GM18498 (cell line): ENCODE data around the gene SFXN4.
A peak's percentile ranks its signal among the peaks of the same experiment; 100 is the strongest.
"Not testable (repeated sequence)": the region's sequence is repeated elsewhere in the genome, so short reads cannot be mapped to it uniquely, and the experiment has no call there.

Experiments
- ATAC-seq: cut with Tn5 transposase; IDR thresholded peaks from one replicate; pipeline ENCODE4 v1.9.1; 2021; ENCODE audit warnings: mild to moderate bottlenecking, moderate library complexity; ENCODE audit not compliant: unreplicated experiment

The SFXN4 gene

GRCh38 chr10:119113751-119114732 lies 51.5 kb downstream of the SFXN4 start:
- ATAC-seq: no peak

GRCh38 chr10:119112056-119112455 lies 53.5 kb downstream of the SFXN4 start:
- no peak for ATAC-seq

- not testable (repeated sequence) for ATAC-seq
These were observed 57.7 kb downstream of the SFXN4 start for GRCh38 chr10:119107771-119108170.

GRCh38 chr10:119107106-119107505 lies 58.4 kb downstream of the SFXN4 start:
- ATAC-seq: not testable (repeated sequence)

- not testable (repeated sequence) for ATAC-seq
These were observed 59.6 kb downstream of the SFXN4 start for GRCh38 chr10:119105899-119106298.

- no peak for ATAC-seq
These were observed 60.4 kb downstream of the SFXN4 start for GRCh38 chr10:119105155-119105554.

- ATAC-seq: no peak
These were observed 60.9 kb downstream of the SFXN4 start for GRCh38 chr10:119104654-119105015.

- peak; percentile 87 for ATAC-seq
These were observed 61.4 kb downstream of the SFXN4 start, which contains the start of gene DENND10 for GRCh38 chr10:119103903-119104653. TSS of gene DENND10 (plus strand) at chr10:119104113. CDS start at chr10:119104143, 30 bp downstream.

- no peak for ATAC-seq
These were observed 62.1 kb downstream of the SFXN4 start for GRCh38 chr10:119103241-119103902.

- ATAC-seq: no peak
These were observed 64.0 kb downstream of the SFXN4 start for GRCh38 chr10:119101366-119102098.

GRCh38 chr10:119100434-119101238 lies 64.9 kb downstream of the SFXN4 start:
- ATAC-seq: no peak

- no peak for ATAC-seq
These were observed 66.9 kb downstream of the SFXN4 start for GRCh38 chr10:119098576-119098975.

- not testable (repeated sequence) for ATAC-seq
These were observed 68.7 kb downstream of the SFXN4 start for GRCh38 chr10:119096641-119097415.

- ATAC-seq: no peak
These were observed 69.9 kb downstream of the SFXN4 start for GRCh38 chr10:119095640-119096039.

GRCh38 chr10:119090968-119091367 lies 74.5 kb downstream of the SFXN4 start:
- no peak for ATAC-seq
